HK-2 (cell line): Measurements from ENCODE around the gene ZBTB7C.

ENCODE experiments used
- DNase-seq: peaks from one replicate; pipeline ENCODE4 v3.0.0-alpha.2; 2018; ENCODE audit not compliant: unreplicated experiment

Gene ZBTB7C

GRCh38 chr18:48122816-48123215 is 286.4 kb downstream of the ZBTB7C start:
- DNase-seq, result no peak

- no peak for DNase-seq
Measured at GRCh38 chr18:48122376-48122775, 286.8 kb downstream of the ZBTB7C start.

- no peak for DNase-seq
Measured at GRCh38 chr18:48121752-48122151, 287.4 kb downstream of the ZBTB7C start.

GRCh38 chr18:48119204-48119603 is 290.0 kb downstream of the ZBTB7C start:
- DNase-seq, result no peak

- no peak for DNase-seq
Measured at GRCh38 chr18:48116873-48117630, 292.1 kb downstream of the ZBTB7C start.

GRCh38 chr18:48116017-48116416 is 293.2 kb downstream of the ZBTB7C start:
- DNase-seq, result no peak

- DNase-seq, result no peak
Measured at GRCh38 chr18:48113691-48114090, 295.5 kb downstream of the ZBTB7C start.

- no peak for DNase-seq
Measured at GRCh38 chr18:48111587-48111986, 297.6 kb downstream of the ZBTB7C start.

- no peak for DNase-seq
Measured at GRCh38 chr18:48110797-48111196, 298.4 kb downstream of the ZBTB7C start.

GRCh38 chr18:48109961-48110493 is 299.2 kb downstream of the ZBTB7C start:
- DNase-seq, result no peak

- no peak for DNase-seq
Measured at GRCh38 chr18:48108136-48108535, 301.0 kb downstream of the ZBTB7C start.

- no peak for DNase-seq
Measured at GRCh38 chr18:48106976-48107781, 302.0 kb downstream of the ZBTB7C start.

- DNase-seq, result no peak
Measured at GRCh38 chr18:48106498-48106897, 302.7 kb downstream of the ZBTB7C start.

- no peak for DNase-seq
Measured at GRCh38 chr18:48105317-48105716, 303.9 kb downstream of the ZBTB7C start.

GRCh38 chr18:48104705-48105104 is 304.5 kb downstream of the ZBTB7C start:
- DNase-seq, result no peak

- no peak for DNase-seq
Measured at GRCh38 chr18:48100651-48101165, 308.5 kb downstream of the ZBTB7C start.

- no peak for DNase-seq
Measured at GRCh38 chr18:48100165-48100575, 309.0 kb downstream of the ZBTB7C start.

- no peak for DNase-seq
Measured at GRCh38 chr18:48099481-48100164, 309.6 kb downstream of the ZBTB7C start.

GRCh38 chr18:48098538-48098937 is 310.6 kb downstream of the ZBTB7C start:
- DNase-seq, result no peak

GRCh38 chr18:48098007-48098406 is 311.2 kb downstream of the ZBTB7C start:
- DNase-seq, result no peak

GRCh38 chr18:48095726-48096125 is 313.5 kb downstream of the ZBTB7C start:
- DNase-seq, result no peak

- DNase-seq, result no peak
Measured at GRCh38 chr18:48093104-48093503, 316.1 kb downstream of the ZBTB7C start.
